ENCODE measurements around the gene CUL4A. TPM values are rescaled to one million over a fixed set of nuclear protein-coding genes. Genes with fewer than 3 reads are reported as not detected.

The CUL4A gene
- 110 and 115 TPM in 2 replicates for total RNA-seq (2011; cell fraction: chromatin; rRNA removed; ENCODE audit: low replicate concordance)
- total RNA-seq (2011; cell fraction: nucleolus; rRNA removed), result 60.2 and 66.6 TPM in 2 replicates
- 81.5 and 85.5 TPM in 2 replicates for total RNA-seq (2011; cell fraction: nucleoplasm; rRNA removed)
- 92.0 and 102 TPM in 2 replicates for total RNA-seq (2014; rRNA removed)
- 63.2 and 75.6 TPM in 2 replicates for total RNA-seq (2014; rRNA removed; fragmentation: Illumina TruSeq; extraction: Trizol)
- 63.8 and 68.1 TPM in 2 replicates for total RNA-seq (2015; rRNA removed; fragmentation: Illumina TruSeq; extraction: Trizol)
- total RNA-seq (2021), result 75.8 and 79.7 TPM in 2 replicates
- 42.9 and 47.9 TPM in 2 replicates for polyA plus RNA-seq (2011; rRNA removed)
- polyA plus RNA-seq (2011; cell fraction: cytosol; rRNA removed), result 32.4 and 43.0 TPM in 2 replicates
- polyA plus RNA-seq (2011; cell fraction: nucleus; rRNA removed), result 56.6 and 68.3 TPM in 2 replicates
- polyA plus RNA-seq (2012), result 39.6 and 53.2 TPM in 2 replicates
- 60.8 and 62.9 TPM in 2 replicates for polyA plus RNA-seq (2014; fragmentation: Illumina TruSeq; extraction: Trizol)
- polyA plus RNA-seq (2014; fragmentation: Nextera tagmentation; extraction: Ambion mirVana), result 10 to 100 TPM; 21.1 to 27.1 TPM
- 65.7 and 70.8 TPM in 2 replicates for polyA plus RNA-seq (2014; rRNA removed)
- polyA minus RNA-seq (2011; rRNA and poly(A)+ RNA removed), result 40.1 and 49.1 TPM in 2 replicates
- 28.3 and 31.6 TPM in 2 replicates for polyA minus RNA-seq (2011; cell fraction: cytosol; rRNA and poly(A)+ RNA removed)
- 31.1 and 34.1 TPM in 2 replicates for polyA minus RNA-seq (2011; cell fraction: nucleus; rRNA and poly(A)+ RNA removed)
- percentile 82 among the genes with signal in this experiment for Bru-seq, nascent RNA
- BruChase-seq, experiment 1, labeled RNA remaining after a 2-hour chase, result percentile 86 among the genes with signal in this experiment
- BruChase-seq, experiment 2, labeled RNA remaining after a 6-hour chase, result percentile 87 among the genes with signal in this experiment
- long read RNA-seq, experiment 1, full-length matches to known transcripts, result 743 of 923 reads
- long read RNA-seq, experiment 1, partial matches to known transcripts, result 103 of 923 reads
- long read RNA-seq, experiment 1, other reads (novel, unspliced or antisense), result 77 of 923 reads
- long read RNA-seq, experiment 2, transcript CUL4A-202 (20 exons, 2,364 nt), result major isoform, 21 of 89 reads
- long read RNA-seq, experiment 2, transcript CUL4A-209 (6 exons, 1,111 nt), result minor isoform, 19 of 89 reads
- long read RNA-seq, experiment 2, partial matches to known transcripts, result 34 of 89 reads
- long read RNA-seq, experiment 2, other reads (novel, unspliced or antisense), result 15 of 89 reads
- long read RNA-seq, experiment 3, transcript CUL4A-209 (6 exons, 1,111 nt), result minor isoform, 21 of 73 reads
- long read RNA-seq, experiment 3, transcript CUL4A-202 (20 exons, 2,364 nt), result major isoform, 35 of 73 reads
- long read RNA-seq, experiment 3, partial matches to known transcripts, result 11 of 73 reads
- long read RNA-seq, experiment 3, other reads (novel, unspliced or antisense), result 5 of 73 reads

DNA sequence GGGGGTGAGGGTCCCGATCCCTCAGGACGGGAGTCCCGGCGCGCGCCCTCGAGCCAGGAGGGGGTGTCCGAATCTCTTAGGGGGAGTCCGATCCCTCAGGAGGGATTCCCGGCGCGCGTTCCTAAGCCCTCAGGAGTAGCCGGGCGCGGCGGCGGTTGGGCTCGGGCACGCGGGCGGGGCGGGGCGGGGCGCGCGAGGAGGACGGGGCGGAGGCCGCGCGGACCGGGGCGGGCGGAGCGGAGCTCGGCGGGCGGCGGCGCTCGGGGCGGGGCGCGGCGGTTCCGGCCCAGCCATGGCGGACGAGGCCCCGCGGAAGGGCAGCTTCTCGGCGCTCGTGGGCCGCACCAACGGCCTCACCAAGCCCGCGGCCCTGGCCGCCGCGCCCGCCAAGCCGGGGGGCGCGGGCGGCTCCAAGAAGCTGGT, at the start of gene CUL4A:
Gene CUL4A (plus strand): TSS at position 278 of the 423 bp plus-strand sequence. CDS start 15 bp downstream, at position 293.
- no peaks in the 10 kb centered on the region for H3K9me1 ChIP-seq (ENCODE audit: control insufficient read depth, insufficient read depth, low read length)
- H3K9ac ChIP-seq (ENCODE audit: insufficient read depth in 1 of 2, low read depth in 2 of 2, low read length in 2 of 2), result peak within 1 kb of the TSS; percentile 98 to 99
- POLR2A ChIA-PET, result interaction anchor here (0.6 to 1.7 kb wide), 5 partner anchors 10 to 1037 kb away, joined by 3 to 11 read pairs (median 3); no protein-coding TSS in a partner anchor
- no peaks in the 10 kb centered on the region for H3K27me3 ChIP-seq (ENCODE audit: control insufficient read depth in 2 of 2, insufficient read depth in 2 of 2, low read length in 2 of 2)
- H3K27ac ChIP-seq (ENCODE audit: extremely low read depth, low read depth, low read length), result peak within 1 kb of the TSS; percentile 98
- no peaks in the 10 kb centered on the region for H3K9me3 ChIP-seq (replicated peaks; ENCODE audit: control insufficient read depth, insufficient read depth, low read depth, low read length)
- intact Hi-C loops (cut with micrococcal nuclease) (loop anchor here (10.0 kb wide), 1 partner anchor 185 kb away; no protein-coding TSS in a partner anchor), in situ Hi-C loops (cut with MboI) (no loop called here)
- peaks cover 66% of the 10 kb centered on the region for H3K36me3 ChIP-seq (ENCODE audit: control insufficient read depth, insufficient read depth, low read length)
- peak; percentile 66 for ATAC-seq
- peak within 1 kb of the TSS; percentile 89 for H2AFZ ChIP-seq (ENCODE audit: low read depth, low read length)
- BruUV-seq (replicated peaks), result no TSS peak
- peak within 1 kb of the TSS; percentile 98 for H3K4me2 ChIP-seq (ENCODE audit: insufficient read depth, low read length)
- H3K4me3 ChIP-seq, result peak within 1 kb of the TSS; percentile 95
- DNase-seq (ENCODE audit: extremely low read depth in 1 of 4, low spot score in 3 of 4), result peak; percentile 68 to 80 (median 72)
- no CpG with 5 or more reads among the region's 66 CpGs for WGBS (ENCODE audit: insufficient coverage, low coverage, missing lambda C conversion rate)
- CTCF ChIA-PET (ENCODE audit: low intra/inter-chr PET ratio), result no interaction called here
- H3K4me1 ChIP-seq (replicated peaks in 1 of 2; ENCODE audit: control insufficient read depth in 2 of 2, insufficient read depth in 2 of 2, low read length in 2 of 2), result peaks cover 23 to 29% of the 10 kb centered on the region in 2 experiments; a peak in 4 of 5 replicates
- no peak for FAIRE-seq
- peaks cover 97% of the 10 kb centered on the region for H3K79me2 ChIP-seq (ENCODE audit: control insufficient read depth, insufficient read depth, low read length)
- H4K20me1 ChIP-seq (replicated peaks; ENCODE audit: control insufficient read depth, insufficient read depth, low read length), result peaks cover 12% of the 10 kb centered on the region; the same call in 1 of the 2 replicates
- TF ChIP-seq, protein P1, sequence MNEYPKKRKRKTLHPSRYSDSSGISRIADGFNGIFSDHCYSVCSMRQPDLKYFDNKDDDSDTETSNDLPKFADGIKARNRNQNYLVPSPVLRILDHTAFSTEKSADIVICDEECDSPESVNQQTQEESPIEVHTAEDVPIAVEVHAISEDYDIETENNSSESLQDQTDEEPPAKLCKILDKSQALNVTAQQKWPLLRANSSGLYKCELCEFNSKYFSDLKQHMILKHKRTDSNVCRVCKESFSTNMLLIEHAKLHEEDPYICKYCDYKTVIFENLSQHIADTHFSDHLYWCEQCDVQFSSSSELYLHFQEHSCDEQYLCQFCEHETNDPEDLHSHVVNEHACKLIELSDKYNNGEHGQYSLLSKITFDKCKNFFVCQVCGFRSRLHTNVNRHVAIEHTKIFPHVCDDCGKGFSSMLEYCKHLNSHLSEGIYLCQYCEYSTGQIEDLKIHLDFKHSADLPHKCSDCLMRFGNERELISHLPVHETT (CRISPR knock-in tag; conservative IDR thresholded peaks at IDR 0.05 in 1 of 2, IDR thresholded peaks at IDR 0.05 in 1 of 2), result peak in 1 of 2 experiments; percentile 95; a peak in 2 of 4 replicates
- TF ChIP-seq ZNF584 (CRISPR knock-in tag; IDR thresholded peaks at IDR 0.05; ENCODE audit: low read depth), result no peak
- TF ChIP-seq, protein P2, sequence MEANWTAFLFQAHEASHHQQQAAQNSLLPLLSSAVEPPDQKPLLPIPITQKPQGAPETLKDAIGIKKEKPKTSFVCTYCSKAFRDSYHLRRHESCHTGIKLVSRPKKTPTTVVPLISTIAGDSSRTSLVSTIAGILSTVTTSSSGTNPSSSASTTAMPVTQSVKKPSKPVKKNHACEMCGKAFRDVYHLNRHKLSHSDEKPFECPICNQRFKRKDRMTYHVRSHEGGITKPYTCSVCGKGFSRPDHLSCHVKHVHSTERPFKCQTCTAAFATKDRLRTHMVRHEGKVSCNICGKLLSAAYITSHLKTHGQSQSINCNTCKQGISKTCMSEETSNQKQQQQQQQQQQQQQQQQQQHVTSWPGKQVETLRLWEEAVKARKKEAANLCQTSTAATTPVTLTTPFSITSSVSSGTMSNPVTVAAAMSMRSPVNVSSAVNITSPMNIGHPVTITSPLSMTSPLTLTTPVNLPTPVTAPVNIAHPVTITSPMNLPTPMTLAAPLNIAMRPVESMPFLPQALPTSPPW (CRISPR knock-in tag; IDR thresholded peaks at IDR 0.05), result peak; percentile 70
- TF ChIP-seq, protein P3, sequence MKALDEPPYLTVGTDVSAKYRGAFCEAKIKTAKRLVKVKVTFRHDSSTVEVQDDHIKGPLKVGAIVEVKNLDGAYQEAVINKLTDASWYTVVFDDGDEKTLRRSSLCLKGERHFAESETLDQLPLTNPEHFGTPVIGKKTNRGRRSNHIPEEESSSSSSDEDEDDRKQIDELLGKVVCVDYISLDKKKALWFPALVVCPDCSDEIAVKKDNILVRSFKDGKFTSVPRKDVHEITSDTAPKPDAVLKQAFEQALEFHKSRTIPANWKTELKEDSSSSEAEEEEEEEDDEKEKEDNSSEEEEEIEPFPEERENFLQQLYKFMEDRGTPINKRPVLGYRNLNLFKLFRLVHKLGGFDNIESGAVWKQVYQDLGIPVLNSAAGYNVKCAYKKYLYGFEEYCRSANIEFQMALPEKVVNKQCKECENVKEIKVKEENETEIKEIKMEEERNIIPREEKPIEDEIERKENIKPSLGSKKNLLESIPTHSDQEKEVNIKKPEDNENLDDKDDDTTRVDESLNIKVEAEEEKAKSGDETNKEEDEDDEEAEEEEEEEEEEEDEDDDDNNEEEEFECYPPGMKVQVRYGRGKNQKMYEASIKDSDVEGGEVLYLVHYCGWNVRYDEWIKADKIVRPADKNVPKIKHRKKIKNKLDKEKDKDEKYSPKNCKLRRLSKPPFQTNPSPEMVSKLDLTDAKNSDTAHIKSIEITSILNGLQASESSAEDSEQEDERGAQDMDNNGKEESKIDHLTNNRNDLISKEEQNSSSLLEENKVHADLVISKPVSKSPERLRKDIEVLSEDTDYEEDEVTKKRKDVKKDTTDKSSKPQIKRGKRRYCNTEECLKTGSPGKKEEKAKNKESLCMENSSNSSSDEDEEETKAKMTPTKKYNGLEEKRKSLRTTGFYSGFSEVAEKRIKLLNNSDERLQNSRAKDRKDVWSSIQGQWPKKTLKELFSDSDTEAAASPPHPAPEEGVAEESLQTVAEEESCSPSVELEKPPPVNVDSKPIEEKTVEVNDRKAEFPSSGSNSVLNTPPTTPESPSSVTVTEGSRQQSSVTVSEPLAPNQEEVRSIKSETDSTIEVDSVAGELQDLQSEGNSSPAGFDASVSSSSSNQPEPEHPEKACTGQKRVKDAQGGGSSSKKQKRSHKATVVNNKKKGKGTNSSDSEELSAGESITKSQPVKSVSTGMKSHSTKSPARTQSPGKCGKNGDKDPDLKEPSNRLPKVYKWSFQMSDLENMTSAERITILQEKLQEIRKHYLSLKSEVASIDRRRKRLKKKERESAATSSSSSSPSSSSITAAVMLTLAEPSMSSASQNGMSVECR (CRISPR knock-in tag; IDR thresholded peaks at IDR 0.05), result peak; percentile 8; the same call in 1 of the 2 replicates
- TF ChIP-seq PHF8 (IDR thresholded peaks at IDR 0.05; ENCODE audit: borderline replicate concordance, low read length), result peak; percentile 64; the same call in 1 of the 2 replicates

All from K562 (cell line).